ENCODE data around the gene POLA2.

The POLA2 gene

GRCh38 chr11:65288706-65289536, 27.2 kb downstream of the POLA2 start:
- DNase-seq = no peak

- DNase-seq = no peak
Observed at GRCh38 chr11:65290448-65291165, 28.8 kb downstream of the POLA2 start.

GRCh38 chr11:65291613-65292012, 29.9 kb downstream of the POLA2 start:
- no peak for DNase-seq

GRCh38 chr11:65292890-65293289, 31.1 kb downstream of the POLA2 start:
- DNase-seq = no peak

GRCh38 chr11:65293909-65294381, 32.2 kb downstream of the POLA2 start:
- no peak for DNase-seq

GRCh38 chr11:65295001-65295400, 33.2 kb downstream of the POLA2 start:
- DNase-seq = no peak

GRCh38 chr11:65295571-65296341, 34.0 kb downstream of the POLA2 start:
- DNase-seq = no peak

GRCh38 chr11:65297026-65297672, 35.4 kb downstream of the POLA2 start:
- no peak for DNase-seq

GRCh38 chr11:65298131-65298535, 36.4 kb downstream of the POLA2 start:
- DNase-seq = no peak

- DNase-seq = no peak
Observed at GRCh38 chr11:65298655-65299179, 37.0 kb downstream of the POLA2 start.

- DNase-seq = no peak
Observed at GRCh38 chr11:65300621-65301275, 39.0 kb downstream of the POLA2 start.

- no peak for DNase-seq
Observed at GRCh38 chr11:65301491-65302329, 39.9 kb downstream of the POLA2 start.

- DNase-seq = no peak
Observed at GRCh38 chr11:65303555-65303954, 41.8 kb downstream of the POLA2 start.

- no peak for DNase-seq
Observed at GRCh38 chr11:65304110-65304509, 42.3 kb downstream of the POLA2 start.

GRCh38 chr11:65304613-65305012, 42.9 kb downstream of the POLA2 start:
- no peak for DNase-seq

GRCh38 chr11:65305501-65306268, 43.9 kb downstream of the POLA2 start:
- DNase-seq = no peak

GRCh38 chr11:65307298-65308229, 45.8 kb downstream of the POLA2 start:
- DNase-seq = no peak

- DNase-seq = no peak
Observed at GRCh38 chr11:65308281-65308891, 46.6 kb downstream of the POLA2 start.

GRCh38 chr11:65309006-65309405, 47.2 kb downstream of the POLA2 start:
- no peak for DNase-seq

Data from activated CD4-positive, CD25-positive, alpha-beta regulatory T cell treated with anti-CD3 and anti-CD28 coated beads, Interleukin-2, amount 50 U/mL, for 72 hours (primary cell).